ENCODE data around the gene TRIM26. TPM values are rescaled to one million over a fixed set of nuclear protein-coding genes. Genes with fewer than 3 reads are reported as not detected.

TRIM26 gene
- total and polyA plus RNA-seq, 2 donors (not counting 3 experiments of a cell fraction or from before 2014, with no cell fraction given), result 30.4 to 34.5 TPM

- peak overlapping the region; percentile 34 for H2AFZ ChIP-seq (ENCODE audit: low read depth, low read length)
- H3K4me3 ChIP-seq (replicated peaks in 1 of 3; ENCODE audit: insufficient read depth in 1 of 3, low read depth in 1 of 3, low read length in 3 of 3), result no peak overlapping the region
- H3K36me3 ChIP-seq (ENCODE audit: control insufficient read depth in 2 of 2, extremely low read depth in 1 of 2, insufficient read depth in 2 of 2, low read length in 2 of 2), result no peaks in the 10 kb centered on the region
- H4K20me1 ChIP-seq (replicated peaks; ENCODE audit: control insufficient read depth, extremely low read depth, insufficient read depth, low read length), result no peaks in the 10 kb centered on the region
- peak; percentile 56 for FAIRE-seq
- no peak overlapping the region for H3K9ac ChIP-seq (replicated peaks; ENCODE audit: extremely low read depth, insufficient read depth, low read length)
- CTCF ChIA-PET, result no interaction called here
- peak overlapping the region; percentile 46 for H3K4me2 ChIP-seq (ENCODE audit: insufficient read depth, low read length)
- H3K9me1 ChIP-seq (replicated peaks; ENCODE audit: control insufficient read depth, extremely low read depth, insufficient read depth, low read length), result no peaks in the 10 kb centered on the region
- no TSS peak for BruUV-seq (replicated peaks)
- dilution Hi-C loops (cut with MboI; ENCODE audit: extremely low pct_ligation_motif_present, low sequenced_read_pairs) (no loop called here), intact Hi-C loops (cut with micrococcal nuclease) (no loop called here)
- TF ChIP-seq POLR2AphosphoS5 (IDR thresholded peaks at IDR 0.05; ENCODE audit: insufficient read depth, low read depth, low read length), result no peak
- no peak for TF ChIP-seq FOS (IDR thresholded peaks at IDR 0.05; ENCODE audit: borderline replicate concordance, insufficient read depth, low read length)
- TF ChIP-seq MAX (IDR thresholded peaks at IDR 0.05; ENCODE audit: insufficient read depth, insufficient read length), result no peak
- TF ChIP-seq POLR2A (IDR thresholded peaks at IDR 0.05; ENCODE audit: low read depth, low read length), result no peak
- TF ChIP-seq CTCF (IDR thresholded peaks at IDR 0.05; ENCODE audit: extremely low read depth in 1 of 2, insufficient read depth in 1 of 2, low read depth in 1 of 2, low read length in 2 of 2), result no peak
- TF ChIP-seq MYC (IDR thresholded peaks at IDR 0.05; ENCODE audit: low read depth, low read length), result no peak
- TF ChIP-seq JUN (IDR thresholded peaks at IDR 0.05; ENCODE audit: borderline replicate concordance, insufficient read depth, insufficient read length, low read depth), result no peak
- TF ChIP-seq GATA2 (IDR thresholded peaks at IDR 0.05; ENCODE audit: insufficient read depth, insufficient read length, low read depth, low read length), result no peak
- peak; percentile 6 for DNase-seq (ENCODE audit: low read depth, low spot score)
- no peaks in the 10 kb centered on the region for H3K79me2 ChIP-seq (ENCODE audit: control insufficient read depth, insufficient read depth, low read length)
- POLR2A ChIA-PET, result no interaction called here
- H3K27ac ChIP-seq (ENCODE audit: insufficient read depth, low read depth, low read length), result no peak overlapping the region
- H3K27me3 ChIP-seq (ENCODE audit: control insufficient read depth in 2 of 2, insufficient read depth in 2 of 2, low read length in 2 of 2), result peaks cover 0 to 5% of the 10 kb centered on the region in 2 experiments
- H3K9me3 ChIP-seq (replicated peaks; ENCODE audit: control insufficient read depth, insufficient read depth, low read length), result no peaks in the 10 kb centered on the region
- H3K4me1 ChIP-seq (ENCODE audit: control insufficient read depth, extremely low read depth, insufficient read depth, low read length), result peaks cover 8% of the 10 kb centered on the region
Observed at GRCh38 chr6:30156262-30156599, 57.0 kb downstream of the TRIM26 start.
